Measurements from ENCODE around the gene AGBL1.

Gene AGBL1

GRCh38 chr15:86079508-86080266 lies at the start of gene AGBL1:
TSS of gene AGBL1 (plus strand) at chr15:86079871.
- DNase-seq (ENCODE audit: low read depth in 1 of 2, low spot score in 1 of 2): no peak

GRCh38 chr15:86034904-86035303 lies 44.8 kb upstream of the AGBL1 start:
- DNase-seq (ENCODE audit: low read depth in 1 of 2, low spot score in 1 of 2): no peak

GRCh38 chr15:86036243-86036642 lies 43.4 kb upstream of the AGBL1 start:
- no peak for DNase-seq (ENCODE audit: low read depth in 1 of 2, low spot score in 1 of 2)

GRCh38 chr15:86038491-86038890 lies 41.2 kb upstream of the AGBL1 start:
- DNase-seq (ENCODE audit: low read depth in 1 of 2, low spot score in 1 of 2): no peak

- no peak for DNase-seq (ENCODE audit: low read depth in 1 of 2, low spot score in 1 of 2)
Measured at GRCh38 chr15:86040356-86041033, 39.2 kb upstream of the AGBL1 start.

- DNase-seq (ENCODE audit: low read depth in 1 of 2, low spot score in 1 of 2): no peak
Measured at GRCh38 chr15:86041399-86041798, 38.3 kb upstream of the AGBL1 start.

- DNase-seq (ENCODE audit: low read depth in 1 of 2, low spot score in 1 of 2): no peak
Measured at GRCh38 chr15:86042226-86042625, 37.4 kb upstream of the AGBL1 start.

GRCh38 chr15:86044981-86045380 lies 34.7 kb upstream of the AGBL1 start:
- DNase-seq (ENCODE audit: low read depth in 1 of 2, low spot score in 1 of 2): no peak

GRCh38 chr15:86054338-86054737 lies 25.3 kb upstream of the AGBL1 start:
- DNase-seq (ENCODE audit: low read depth in 1 of 2, low spot score in 1 of 2): no peak

- DNase-seq (ENCODE audit: low read depth in 1 of 2, low spot score in 1 of 2): no peak
Measured at GRCh38 chr15:86055688-86056087, 24.0 kb upstream of the AGBL1 start.

- DNase-seq (ENCODE audit: low read depth in 1 of 2, low spot score in 1 of 2): no peak
Measured at GRCh38 chr15:86059851-86060250, 19.8 kb upstream of the AGBL1 start.

- no peak for DNase-seq (ENCODE audit: low read depth in 1 of 2, low spot score in 1 of 2)
Measured at GRCh38 chr15:86060674-86061073, 19.0 kb upstream of the AGBL1 start.

GRCh38 chr15:86061581-86061980 lies 18.1 kb upstream of the AGBL1 start:
- DNase-seq (ENCODE audit: low read depth in 1 of 2, low spot score in 1 of 2): no peak

- DNase-seq (ENCODE audit: low read depth in 1 of 2, low spot score in 1 of 2): no peak
Measured at GRCh38 chr15:86062646-86063243, 16.9 kb upstream of the AGBL1 start.

GRCh38 chr15:86063356-86064095 lies 16.1 kb upstream of the AGBL1 start:
- DNase-seq (ENCODE audit: low read depth in 1 of 2, low spot score in 1 of 2): no peak

- no peak for DNase-seq (ENCODE audit: low read depth in 1 of 2, low spot score in 1 of 2)
Measured at GRCh38 chr15:86064326-86064725, 15.3 kb upstream of the AGBL1 start.

GRCh38 chr15:86066174-86066834 lies 13.4 kb upstream of the AGBL1 start:
- no peak for DNase-seq (ENCODE audit: low read depth in 1 of 2, low spot score in 1 of 2)

- no peak for DNase-seq (ENCODE audit: low read depth in 1 of 2, low spot score in 1 of 2)
Measured at GRCh38 chr15:86073281-86073680, 6.4 kb upstream of the AGBL1 start.

- no peak for DNase-seq (ENCODE audit: low read depth in 1 of 2, low spot score in 1 of 2)
Measured at GRCh38 chr15:86076468-86076867, 3.2 kb upstream of the AGBL1 start.

GRCh38 chr15:86077070-86077469 lies 2.6 kb upstream of the AGBL1 start:
- DNase-seq (ENCODE audit: low read depth in 1 of 2, low spot score in 1 of 2): no peak

GRCh38 chr15:86080302-86080701 lies 631 bp downstream of the AGBL1 start:
- DNase-seq (ENCODE audit: low read depth in 1 of 2, low spot score in 1 of 2): no peak

Data from activated T-helper 1 cell treated with anti-CD3 and anti-CD28 coated beads, Interleukin-2, amount 50 U/mL, for 16 hours (primary cell).